Suprapubic skin (tissue), 3 donors: Measurements from ENCODE around the gene NDUFA13.

ENCODE experiments used
- CTCF ChIP-seq, 2 donors: fragments of 200-600 bp in 1 of 2; fragments of 450-650 bp in 1 of 2; sonication (generic) in 1 of 2; IDR thresholded peaks; one replicate each; pipeline ENCODE4 v1.5.1; 2016 to 2019; ENCODE audit warnings: antibody characterized with exemption in 2 of 2, mild to moderate bottlenecking in 1 of 2, moderate library complexity in 1 of 2
- POLR2AphosphoS5 ChIP-seq, 3 donors: sonication (generic); formaldehyde crosslinking; IDR thresholded peaks; one replicate each; pipeline ENCODE4 v1.6.1; 2017; ENCODE audit warnings: antibody characterized with exemption in 3 of 3

- TF ChIP-seq CTCF (IDR thresholded peaks at IDR 0.05) (no peak), POLR2AphosphoS5 (IDR thresholded peaks at IDR 0.05) (no peak)
These were observed 11.0 kb upstream of the NDUFA13 start for GRCh38 chr19:19504754-19505668.
